K562 (cell line): ENCODE results near the gene NDUFAF3. TPM values are rescaled to one million over a fixed set of nuclear protein-coding genes. Genes with fewer than 3 reads are reported as not detected.

Experiments
- BRF2 ChIP-seq: IDR thresholded peaks from 3 replicates; pipeline ENCODE4 v1.6.1; 2011; ENCODE audit warnings: borderline replicate concordance, mild to moderate bottlenecking; ENCODE audit not compliant: insufficient read length, insufficient read depth
- C11orf30 ChIP-seq: fragments of 450-650 bp; IDR thresholded peaks from 2 replicates; pipeline ENCODE4 v1.6.1; 2016; ENCODE audit warnings: low read depth, mild to moderate bottlenecking
- CUX1 ChIP-seq: fragments of 200-800 bp; sonication (Bioruptor generic); IDR thresholded peaks from 2 replicates; pipeline ENCODE4 v1.6.1; 2016; ENCODE audit warnings: missing genetic modification characterization, missing compliant biosample characterization
- FOXM1 ChIP-seq, 2 experiments: fragments of 450-650 bp in 1 of 2; sonication (generic) in 1 of 2; formaldehyde crosslinking in 1 of 2; IDR thresholded peaks; 2 replicates each; pipeline versions ENCODE4 v1.6.1 to v1.9.0; 2017 to 2022; ENCODE audit warnings: low read depth in 2 of 2, mild to moderate bottlenecking in 2 of 2, missing genetic modification reagents in 1 of 2, moderate library complexity in 1 of 2
- HMG20B ChIP-seq: fragments of 250-450 bp; sonication (Bioruptor Pico); IDR thresholded peaks from 2 replicates; pipeline ENCODE4 v1.5.0; 2021; ENCODE audit warnings: mild to moderate bottlenecking
- KAT7 ChIP-seq: sonication (generic); formaldehyde crosslinking; IDR thresholded peaks from 2 replicates; pipeline ENCODE4 v1.8.0; 2022; ENCODE audit warnings: missing genetic modification reagents, mild to moderate bottlenecking, borderline replicate concordance
- MAFF ChIP-seq: IDR thresholded peaks from 2 replicates; pipeline ENCODE4 v1.6.1; 2012; ENCODE audit warnings: low read length, improper control_type of control experiment
- MTA1 ChIP-seq: fragments of 450-650 bp; IDR thresholded peaks from 2 replicates; pipeline ENCODE4 v1.6.1; 2017; ENCODE audit warnings: borderline replicate concordance
- NCOR1 ChIP-seq: fragments of 450-650 bp; IDR thresholded peaks from 2 replicates; pipeline ENCODE4 v1.6.1; 2016; ENCODE audit warnings: mild to moderate bottlenecking, moderate library complexity
- NFRKB ChIP-seq: fragments of 450-650 bp; IDR thresholded peaks from 2 replicates; pipeline ENCODE4 v1.6.1; 2016; ENCODE audit warnings: low read depth
- RB1 ChIP-seq: fragments of 450-650 bp; IDR thresholded peaks from 2 replicates; pipeline ENCODE4 v1.6.1; 2017; ENCODE audit warnings: low read depth, mild to moderate bottlenecking
- RHOXF2B ChIP-seq: fragments of 250-450 bp; sonication (Bioruptor Pico); conservative IDR thresholded peaks from 2 replicates; pipeline ENCODE4 v1.5.1; 2021
- RUNX1 ChIP-seq: sonication (generic); IDR thresholded peaks from 2 replicates; pipeline ENCODE4 v1.6.1; 2016; ENCODE audit warnings: antibody characterized with exemption, low read depth
- SAFB ChIP-seq: fragments of 200-400 bp; formaldehyde crosslinking; IDR thresholded peaks from 2 replicates; pipeline ENCODE4 v1.6.1; 2017; ENCODE audit warnings: low read depth, low read length, borderline replicate concordance
- SRSF7 ChIP-seq: fragments of 200-400 bp; formaldehyde crosslinking; optimal IDR thresholded peaks from 2 replicates; pipeline ENCODE3; 2017; ENCODE audit warnings: mild to moderate bottlenecking, low read depth, low read length
- STAT5A ChIP-seq: IDR thresholded peaks from 2 replicates; pipeline ENCODE4 v1.6.1; 2012; ENCODE audit warnings: low read length, inconsistent platforms, borderline replicate concordance
- VEZF1 ChIP-seq: fragments of 200-800 bp; sonication (Bioruptor generic); IDR thresholded peaks from 2 replicates; pipeline ENCODE4 v1.6.1; 2017; ENCODE audit warnings: missing genetic modification characterization, missing compliant biosample characterization
- ZBTB1 ChIP-seq: sonication (generic); formaldehyde crosslinking; IDR thresholded peaks from 2 replicates; pipeline ENCODE4 v1.8.1; 2023; ENCODE audit warnings: missing genetic modification reagents, low read depth, mild to moderate bottlenecking, borderline replicate concordance
- ZNF224 ChIP-seq: sonication (generic); formaldehyde crosslinking; IDR thresholded peaks from 2 replicates; pipeline ENCODE4 v1.8.0; 2022; ENCODE audit warnings: mild to moderate bottlenecking, missing genetic modification reagents
- ZNF583 ChIP-seq: fragments of 250-450 bp; sonication (Bioruptor Pico); IDR thresholded peaks from 2 replicates; pipeline ENCODE4 v1.4.0; 2020
- ZNF778 ChIP-seq: fragments of 450-650 bp; formaldehyde crosslinking; IDR thresholded peaks from 2 replicates; pipeline ENCODE4 v1.4.0; 2020; ENCODE audit warnings: mild to moderate bottlenecking, moderate library complexity
- polyA plus RNA-seq, 8 experiments: library from polyadenylated mRNA; depleted of rRNA in 4 of 8; stranded (reverse) in 5 of 8; unstranded in 3 of 8; fragments of >200 nt; fragmentation: Nextera tagmentation in 2 of 8; fragmentation: Illumina TruSeq in 1 of 8; extraction: Ambion mirVana in 2 of 8; extraction: Trizol in 1 of 8; gene quantifications; 2 replicates each; pipeline versions ENCODE4 v1.2.1 to v1.2.3, GENCODE V29; 2011 to 2014; ENCODE audit warnings: inconsistent platforms in 1 of 8, missing spikeins in 1 of 8
- total RNA-seq, 7 experiments: library from RNA; depleted of rRNA in 6 of 7; stranded (reverse); fragments of >200 nt in 6 of 7; fragmentation: Illumina TruSeq in 2 of 7; extraction: Trizol in 2 of 7; gene quantifications; 2 replicates each; pipeline versions ENCODE4 v1.2.1 to v1.2.3, GENCODE V29; 2011 to 2021; ENCODE audit warnings: low replicate concordance in 1 of 7

NDUFAF3 gene
- total and polyA plus RNA-seq, 9 of the 15 experiments (the other 6 are each of a cell fraction or from before 2014, with no cell fraction given), result 17.0 to 127 (median 36.3) TPM

GRCh38 chr3:49021813-49022687 lies at the start of gene NDUFAF3 (continued):
- 0 out of 2 replicates have a peak, but pooled peaks have one; percentile 3 for TF ChIP-seq MTA1
- no peak for TF ChIP-seq ZNF778 (CRISPR knock-in tag)
- no peak for TF ChIP-seq HMG20B (CRISPR knock-in tag)
- no peak; the same call in 1 of the 2 replicates for TF ChIP-seq STAT5A
- TF ChIP-seq NCOR1, result no peak
- no peak for TF ChIP-seq RUNX1
- peak; percentile 72 for TF ChIP-seq RB1
- TF ChIP-seq SRSF7, result no peak
- no peak for TF ChIP-seq FOXM1 (IDR thresholded peaks at IDR 0.05; ENCODE audit: low read depth)
- no peak for TF ChIP-seq FOXM1 (CRISPR knock-in tag; IDR thresholded peaks at IDR 0.05; ENCODE audit: low read depth)
- TF ChIP-seq CUX1, result no peak
- TF ChIP-seq C11orf30, result peak; percentile 90
- TF ChIP-seq VEZF1 (CRISPR knock-in tag), result no peak
- TF ChIP-seq BRF2, result no peak
- peak; percentile 18; the same call in 1 of the 2 replicates for TF ChIP-seq SAFB
- TF ChIP-seq NFRKB, result peak; percentile 32; the same call in 1 of the 2 replicates
- TF ChIP-seq ZBTB1 (CRISPR knock-in tag), result no peak
- no peak for TF ChIP-seq RHOXF2B
- no peak for TF ChIP-seq MAFF
- TF ChIP-seq KAT7, result 0 out of 2 replicates have a peak, but pooled peaks have one; percentile 3
- no peak for TF ChIP-seq ZNF583 (CRISPR knock-in tag)
- no peak for TF ChIP-seq ZNF224 (CRISPR knock-in tag)
